Trophoblast cell (in vitro differentiated cells and primary cell): ENCODE results near the gene ARHGAP22.
"Not testable (repeated sequence)": the region's sequence is repeated elsewhere in the genome, so short reads cannot be mapped to it uniquely, and the experiment has no call there.

Experiments used
- DNase-seq, 2 donors: peaks; one replicate each; pipeline ENCODE4 v3.0.0-alpha.2; 2016
- H2AFZ ChIP-seq: 2 replicates; pipeline ENCODE4 v1.6.1; 2013; ENCODE audit warnings: low read length, moderate library complexity, mild to moderate bottlenecking; ENCODE audit not compliant: insufficient read depth, poor library complexity
- H2AK5ac ChIP-seq: 2 replicates; pipeline ENCODE4 v1.6.1; 2013; ENCODE audit warnings: mild to moderate bottlenecking, low read length
- H2BK120ac ChIP-seq: 2 replicates; pipeline ENCODE4 v1.6.1; 2013; ENCODE audit warnings: low read length, mild to moderate bottlenecking, moderate library complexity; ENCODE audit not compliant: insufficient read depth, poor library complexity
- H2BK12ac ChIP-seq: 2 replicates; pipeline ENCODE4 v1.6.1; 2013; ENCODE audit warnings: mild to moderate bottlenecking, low read length, moderate library complexity
- H2BK5ac ChIP-seq: 2 replicates; pipeline ENCODE4 v1.6.1; 2013; ENCODE audit warnings: low read length, low read depth, moderate library complexity, mild to moderate bottlenecking; ENCODE audit not compliant: poor library complexity
- H3K14ac ChIP-seq: 2 replicates; pipeline ENCODE4 v1.6.1; 2013; ENCODE audit warnings: mild to moderate bottlenecking, low read length
- H3K18ac ChIP-seq: 2 replicates; pipeline ENCODE4 v1.6.1; 2013; ENCODE audit warnings: mild to moderate bottlenecking, low read length
- H3K23ac ChIP-seq: 2 replicates; pipeline ENCODE4 v1.6.1; 2013; ENCODE audit warnings: low read length
- H3K27ac ChIP-seq: 2 replicates; pipeline ENCODE4 v1.5.1; 2013; ENCODE audit warnings: low read depth, mild to moderate bottlenecking, inconsistent platforms, low read length, moderate library complexity
- H3K27me3 ChIP-seq: 2 replicates; pipeline ENCODE4 v1.6.1; 2013; ENCODE audit warnings: inconsistent platforms, mild to moderate bottlenecking, low read length, moderate library complexity; ENCODE audit not compliant: insufficient read depth
- H3K36me3 ChIP-seq, 2 experiments: 1 replicate in 1 of 2; 2 replicates in 1 of 2; pipeline ENCODE4 v1.6.1; 2013; ENCODE audit warnings: low read length in 2 of 2, mild to moderate bottlenecking in 2 of 2, moderate library complexity in 1 of 2; ENCODE audit not compliant: insufficient read depth in 2 of 2, control insufficient read depth in 1 of 2
- H3K4ac ChIP-seq: 2 replicates; pipeline ENCODE4 v1.6.1; 2013; ENCODE audit warnings: low read depth, mild to moderate bottlenecking, low read length, moderate library complexity
- H3K4me1 ChIP-seq, 2 experiments: 1 replicate in 1 of 2; 2 replicates in 1 of 2; pipeline ENCODE4 v1.6.1; 2013; ENCODE audit warnings: low read length in 2 of 2, mild to moderate bottlenecking in 2 of 2, moderate library complexity in 1 of 2; ENCODE audit not compliant: insufficient read depth in 2 of 2, control insufficient read depth in 1 of 2
- H3K4me2 ChIP-seq: 2 replicates; pipeline ENCODE4 v1.6.1; 2013; ENCODE audit warnings: inconsistent platforms, mild to moderate bottlenecking, low read length, moderate library complexity
- H3K4me3 ChIP-seq: 2 replicates; pipeline ENCODE4 v1.5.1; 2013; ENCODE audit warnings: mild to moderate bottlenecking, low read depth, low read length, inconsistent platforms
- H3K79me1 ChIP-seq: one replicate; pipeline ENCODE4 v1.6.1; 2013; ENCODE audit warnings: low read length
- H3K79me2 ChIP-seq: 2 replicates; pipeline ENCODE4 v1.6.1; 2013; ENCODE audit warnings: low read length, mild to moderate bottlenecking; ENCODE audit not compliant: control insufficient read depth, insufficient read depth, poor library complexity
- H3K9ac ChIP-seq: 2 replicates; pipeline ENCODE4 v1.6.1; 2013; ENCODE audit warnings: mild to moderate bottlenecking, low read length
- H3K9me3 ChIP-seq: 2 replicates; pipeline ENCODE4 v1.6.1; 2013; ENCODE audit warnings: low read depth, mild to moderate bottlenecking, control low read depth, inconsistent platforms, low read length; ENCODE audit not compliant: insufficient read depth
- H4K12ac ChIP-seq: 2 replicates; pipeline ENCODE4 v1.6.1; 2013; ENCODE audit warnings: low read depth, mild to moderate bottlenecking, low read length, moderate library complexity
- H4K8ac ChIP-seq: 2 replicates; pipeline ENCODE4 v1.6.1; 2013; ENCODE audit warnings: low read depth, mild to moderate bottlenecking, low read length, moderate library complexity
- H4K91ac ChIP-seq: one replicate; pipeline ENCODE4 v1.6.1; 2013; ENCODE audit warnings: low read depth, mild to moderate bottlenecking, low read length, moderate library complexity
- WGBS: extraction: QIAGEN DNeasy Blood & Tissue Kit; methylation state at CpG from one replicate; pipeline ENCODE4 v1.1.7; 2013; ENCODE audit warnings: missing lambda C conversion rate; ENCODE audit not compliant: insufficient read length, insufficient coverage; ENCODE audit errors: extremely low coverage; 5-methylcytosine and 5-hydroxymethylcytosine counted together

The ARHGAP22 gene

GRCh38 chr10:48423884-48424283, 181.0 kb downstream of the ARHGAP22 start:
- H2BK5ac ChIP-seq: no peak overlapping the region
- no peaks in the 10 kb centered on the region for H3K79me2 ChIP-seq
- H3K4me3 ChIP-seq: no peak overlapping the region
- no peak overlapping the region for H3K18ac ChIP-seq
- H3K9ac ChIP-seq: no peak overlapping the region
- H3K36me3 ChIP-seq: no peaks in the 10 kb centered on the region
- no peak for DNase-seq
- H3K27ac ChIP-seq: no peak overlapping the region
- H3K27me3 ChIP-seq: no peaks in the 10 kb centered on the region
- no peak overlapping the region for H4K12ac ChIP-seq
- H3K23ac ChIP-seq: no peak overlapping the region
- H3K4me2 ChIP-seq: no peak overlapping the region
- no peak overlapping the region for H3K14ac ChIP-seq
- no peak overlapping the region for H2AFZ ChIP-seq
- no peaks in the 10 kb centered on the region for H3K4me1 ChIP-seq
- H3K9me3 ChIP-seq: no peaks in the 10 kb centered on the region
- H4K8ac ChIP-seq: no peak overlapping the region
- H2BK120ac ChIP-seq: no peak overlapping the region
- no CpG with 5 or more reads among the region's 4 CpGs for WGBS
- no peak overlapping the region for H2BK12ac ChIP-seq
- H4K91ac ChIP-seq: no peak overlapping the region
- no peaks in the 10 kb centered on the region for H3K79me1 ChIP-seq
- no peak overlapping the region for H2AK5ac ChIP-seq
- H3K4ac ChIP-seq: no peak overlapping the region

- not testable (repeated sequence) for H3K9ac ChIP-seq, H4K12ac ChIP-seq, H3K79me1 ChIP-seq, H3K36me3 ChIP-seq, H3K27me3 ChIP-seq, H2BK12ac ChIP-seq, H2BK5ac ChIP-seq, H3K4me2 ChIP-seq, DNase-seq, H3K4ac ChIP-seq, H2AK5ac ChIP-seq, H2BK120ac ChIP-seq, H3K23ac ChIP-seq, H3K18ac ChIP-seq, H4K91ac ChIP-seq, H3K14ac ChIP-seq, H4K8ac ChIP-seq, H3K4me1 ChIP-seq, H3K4me3 ChIP-seq, H3K9me3 ChIP-seq, H2AFZ ChIP-seq, H3K27ac ChIP-seq, H3K79me2 ChIP-seq
- no CpG with 5 or more reads among the region's 2 CpGs for WGBS
These were observed 183.0 kb downstream of the ARHGAP22 start for GRCh38 chr10:48421862-48422261.

- DNase-seq: no peak
- no peaks in the 10 kb centered on the region for H3K79me2 ChIP-seq
- H3K4ac ChIP-seq: no peak overlapping the region
- no peak overlapping the region for H2BK120ac ChIP-seq
- no peak overlapping the region for H2BK12ac ChIP-seq
- no peak overlapping the region for H4K8ac ChIP-seq
- no peak overlapping the region for H3K18ac ChIP-seq
- H3K79me1 ChIP-seq: no peaks in the 10 kb centered on the region
- no peak overlapping the region for H2BK5ac ChIP-seq
- no peaks in the 10 kb centered on the region for H3K9me3 ChIP-seq
- no peak overlapping the region for H3K23ac ChIP-seq
- H2AFZ ChIP-seq: no peak overlapping the region
- H3K9ac ChIP-seq: no peak overlapping the region
- no peak overlapping the region for H2AK5ac ChIP-seq
- no peak overlapping the region for H4K12ac ChIP-seq
- no peaks in the 10 kb centered on the region for H3K27me3 ChIP-seq
- H3K4me3 ChIP-seq: no peak overlapping the region
- no CpG with 5 or more reads among the region's 4 CpGs for WGBS
- H3K4me1 ChIP-seq: no peaks in the 10 kb centered on the region
- no peaks in the 10 kb centered on the region for H3K36me3 ChIP-seq
- no peak overlapping the region for H3K14ac ChIP-seq
- no peak overlapping the region for H3K27ac ChIP-seq
- H4K91ac ChIP-seq: no peak overlapping the region
- no peak overlapping the region for H3K4me2 ChIP-seq
These were observed 185.2 kb downstream of the ARHGAP22 start for GRCh38 chr10:48419714-48420113.

- Histone ChIP-seq H2AFZ (no peak overlapping the region), H3K36me3 (no peaks in the 10 kb centered on the region), H3K18ac (no peak overlapping the region), H3K27ac (no peak overlapping the region), H3K9me3 (no peaks in the 10 kb centered on the region), H2BK12ac (no peak overlapping the region), H3K23ac (no peak overlapping the region), H3K79me2 (no peaks in the 10 kb centered on the region), H4K12ac (no peak overlapping the region), H2AK5ac (no peak overlapping the region), H3K14ac (no peak overlapping the region), H4K91ac (no peak overlapping the region), H4K8ac (no peak overlapping the region), H3K4ac (no peak overlapping the region), H2BK120ac (no peak overlapping the region), H3K27me3 (no peaks in the 10 kb centered on the region), H3K4me2 (no peak overlapping the region), H3K9ac (no peak overlapping the region), H3K4me3 (no peak overlapping the region), H2BK5ac (no peak overlapping the region), H3K79me1 (no peaks in the 10 kb centered on the region), H3K4me1 (no peaks in the 10 kb centered on the region)
- no peak for DNase-seq
- no CpG with 5 or more reads among the region's 5 CpGs for WGBS
These were observed 186.6 kb downstream of the ARHGAP22 start for GRCh38 chr10:48418189-48418788.
